PC-9 (cell line): Measurements from ENCODE around the gene PTPRC. TPM values are rescaled to one million over a fixed set of nuclear protein-coding genes. Genes with fewer than 3 reads are reported as not detected.

ENCODE experiments used
- BruUV-seq: library from RNA; stranded (reverse); fragments of 400-500 nt; replicated peaks from 2 replicates; lab custom pipeline; 2021; lab: Mats Ljungman, UMichigan
- CTCF ChIA-PET: fragments of 300-600 bp; sonication (Branson Sonifier 250); formaldehyde crosslinking; loops from one replicate; lab custom pipeline; 2022; ENCODE audit warnings: antibody characterized with exemption; lab: Charles Lee
- POLR2A ChIA-PET: fragments of 300-600 bp; sonication (Branson Sonifier 250); formaldehyde crosslinking; loops from one replicate; lab custom pipeline; 2022; ENCODE audit warnings: antibody characterized with exemption; ENCODE audit not compliant: unreplicated experiment; lab: Charles Lee
- DNase-seq, 2 experiments: peaks; one replicate each; pipeline versions ENCODE4 v3.0.0 to v3.0.0-alpha.2; 2015 to 2022; ENCODE audit warnings: mixed read lengths in 1 of 2
- H2AFZ ChIP-seq: fragments of 200-600 bp; sonication (generic); 2 replicates; pipeline ENCODE4 v1.8.1; 2017; ENCODE audit warnings: antibody characterized with exemption
- H3F3A ChIP-seq: fragments of 200-600 bp; sonication (generic); 2 replicates; pipeline ENCODE4 v1.8.1; 2017; ENCODE audit warnings: antibody characterized with exemption, mild to moderate bottlenecking, low read depth; ENCODE audit not compliant: insufficient read depth
- H3K27ac ChIP-seq: fragments of 200-600 bp; sonication (generic); 2 replicates; pipeline ENCODE4 v1.6.1; 2016; ENCODE audit warnings: mixed run types
- H3K27me3 ChIP-seq: fragments of 200-600 bp; sonication (generic); 2 replicates; pipeline ENCODE4 v1.6.1; 2016; ENCODE audit warnings: low read depth, mixed run types; ENCODE audit not compliant: insufficient read depth
- H3K36me3 ChIP-seq: fragments of 200-600 bp; sonication (generic); 2 replicates; pipeline ENCODE4 v1.6.1; 2016; ENCODE audit warnings: low read depth, mixed run types
- H3K4me1 ChIP-seq: fragments of 200-600 bp; sonication (generic); replicated peaks from 2 replicates; pipeline ENCODE4 v1.6.1; 2016; ENCODE audit warnings: mixed run types; ENCODE audit not compliant: insufficient read depth
- H3K4me2 ChIP-seq: fragments of 200-600 bp; sonication (generic); 2 replicates; pipeline ENCODE4 v1.6.1; 2017; ENCODE audit warnings: mixed run types
- H3K4me3 ChIP-seq: fragments of 200-600 bp; sonication (generic); 2 replicates; pipeline ENCODE4 v1.6.1; 2016; ENCODE audit warnings: mixed run types
- H3K79me2 ChIP-seq: fragments of 200-600 bp; sonication (generic); 2 replicates; pipeline ENCODE4 v1.6.1; 2017; ENCODE audit warnings: low read depth, mixed run types
- H3K9me2 ChIP-seq: fragments of 200-600 bp; sonication (generic); 2 replicates; pipeline ENCODE4 v1.8.1; 2017; ENCODE audit warnings: mild to moderate bottlenecking; ENCODE audit not compliant: insufficient read depth
- H3K9me3 ChIP-seq: fragments of 200-600 bp; sonication (generic); 2 replicates; pipeline ENCODE4 v1.8.1; 2016; ENCODE audit warnings: low read depth; ENCODE audit not compliant: insufficient read depth
- H4K20me1 ChIP-seq: fragments of 200-600 bp; sonication (generic); 2 replicates; pipeline ENCODE4 v1.8.1; 2017; ENCODE audit not compliant: insufficient read depth
- EZH2 ChIP-seq: fragments of 200-600 bp; sonication (generic); IDR thresholded peaks from 2 replicates; pipeline ENCODE4 v1.8.0; 2017; ENCODE audit warnings: antibody characterized with exemption, low read depth
- intact Hi-C: fragments of 100-400 bp; cut with micrococcal nuclease; formaldehyde crosslinking; loops from one replicate; pipeline ENCODE4 v1.10.0; 2022; ENCODE audit not compliant: unreplicated experiment
- total RNA-seq: library from RNA; stranded (reverse); gene quantifications from 2 replicates; pipeline ENCODE4 v1.2.3, GENCODE V29; 2021
- TF ChIP-seq, protein P1 (sequence below): fragments of 200-600 bp; sonication (generic); conservative IDR thresholded peaks from 2 replicates; pipeline ENCODE4 v1.6.1; 2017; ENCODE audit warnings: mixed run types, antibody characterized with exemption, mild to moderate bottlenecking, moderate library complexity

The PTPRC gene
- total RNA-seq, 1 experiment from 2014 or later: 0.79 TPM

DNA sequence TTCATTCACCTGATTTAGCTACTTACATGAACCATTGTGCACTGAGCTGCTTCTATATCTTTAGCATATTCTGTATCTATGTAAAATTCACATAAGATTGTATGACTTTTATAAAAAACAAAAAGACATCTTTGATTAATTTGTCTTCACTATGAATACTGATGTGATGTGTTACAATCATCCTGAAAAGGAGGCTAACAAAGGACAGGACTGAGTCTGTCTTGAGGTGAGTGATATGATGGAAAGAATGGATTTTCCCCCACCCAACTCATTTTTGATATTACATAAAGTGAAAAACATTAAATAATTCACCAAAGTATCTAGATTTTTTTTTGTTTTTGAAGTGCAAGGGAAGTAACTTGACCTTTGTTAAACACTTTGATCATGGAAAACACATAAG, 9.8 kb downstream of the PTPRC start:
- no peak overlapping the region for H3K4me3 ChIP-seq
- CTCF ChIA-PET: no interaction called here
- H2AFZ ChIP-seq: no peak overlapping the region
- H3K79me2 ChIP-seq: no peaks in the 10 kb centered on the region
- H3K36me3 ChIP-seq: no peaks in the 10 kb centered on the region
- H3K4me1 ChIP-seq: no peaks in the 10 kb centered on the region
- intact Hi-C loops: no loop called here
- no peaks in the 10 kb centered on the region for H3K27me3 ChIP-seq
- no peak for TF ChIP-seq EZH2
- TF ChIP-seq, protein P1, sequence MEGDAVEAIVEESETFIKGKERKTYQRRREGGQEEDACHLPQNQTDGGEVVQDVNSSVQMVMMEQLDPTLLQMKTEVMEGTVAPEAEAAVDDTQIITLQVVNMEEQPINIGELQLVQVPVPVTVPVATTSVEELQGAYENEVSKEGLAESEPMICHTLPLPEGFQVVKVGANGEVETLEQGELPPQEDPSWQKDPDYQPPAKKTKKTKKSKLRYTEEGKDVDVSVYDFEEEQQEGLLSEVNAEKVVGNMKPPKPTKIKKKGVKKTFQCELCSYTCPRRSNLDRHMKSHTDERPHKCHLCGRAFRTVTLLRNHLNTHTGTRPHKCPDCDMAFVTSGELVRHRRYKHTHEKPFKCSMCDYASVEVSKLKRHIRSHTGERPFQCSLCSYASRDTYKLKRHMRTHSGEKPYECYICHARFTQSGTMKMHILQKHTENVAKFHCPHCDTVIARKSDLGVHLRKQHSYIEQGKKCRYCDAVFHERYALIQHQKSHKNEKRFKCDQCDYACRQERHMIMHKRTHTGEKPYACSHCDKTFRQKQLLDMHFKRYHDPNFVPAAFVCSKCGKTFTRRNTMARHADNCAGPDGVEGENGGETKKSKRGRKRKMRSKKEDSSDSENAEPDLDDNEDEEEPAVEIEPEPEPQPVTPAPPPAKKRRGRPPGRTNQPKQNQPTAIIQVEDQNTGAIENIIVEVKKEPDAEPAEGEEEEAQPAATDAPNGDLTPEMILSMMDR: no peak
- H3F3A ChIP-seq: no peaks in the 10 kb centered on the region
- no peak for DNase-seq
- H3K4me2 ChIP-seq: no peak overlapping the region
- no peaks in the 10 kb centered on the region for H3K9me3 ChIP-seq
- POLR2A ChIA-PET: no interaction called here
- no peaks in the 10 kb centered on the region for H3K9me2 ChIP-seq
- no TSS peak for BruUV-seq
- no peak overlapping the region for H3K27ac ChIP-seq
- no peaks in the 10 kb centered on the region for H4K20me1 ChIP-seq

DNA sequence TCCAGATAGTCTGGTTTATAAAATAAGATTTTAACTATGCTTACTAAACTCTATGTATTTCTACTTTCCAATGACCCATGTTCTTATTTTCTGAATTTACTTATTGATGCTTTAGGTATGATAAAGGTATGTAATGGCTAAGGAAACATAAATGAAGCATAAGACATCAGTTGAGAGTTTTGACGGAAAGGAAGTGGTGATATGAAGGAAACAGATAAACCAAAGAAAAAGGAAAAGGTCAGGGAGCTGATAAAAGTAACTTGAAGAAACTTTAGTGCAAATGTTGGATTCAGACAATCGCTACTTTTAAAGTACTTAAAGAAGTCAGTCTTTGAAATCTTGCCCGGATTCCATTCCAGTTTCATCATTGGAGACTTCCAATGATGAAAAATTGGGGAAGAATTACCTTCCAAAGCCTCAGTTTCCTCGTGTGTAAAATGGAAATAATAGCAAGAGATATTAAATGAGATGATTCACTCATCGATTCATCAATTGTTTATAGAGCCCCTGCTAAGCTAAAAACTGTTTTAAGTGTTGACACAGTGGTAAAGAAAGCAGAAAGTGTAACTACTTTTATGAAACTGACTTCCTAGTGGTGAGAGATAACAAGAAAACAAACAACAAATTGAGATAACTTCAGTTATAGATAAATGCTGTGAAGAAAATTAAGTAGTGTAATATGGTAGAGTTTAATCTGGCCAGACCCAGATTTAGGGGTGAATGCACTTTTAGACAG, 10.6 kb downstream of the PTPRC start:
- no peak for DNase-seq
- BruUV-seq: no TSS peak
- H3K4me1 ChIP-seq: no peaks in the 10 kb centered on the region
- H3K4me3 ChIP-seq: no peak overlapping the region
- CTCF ChIA-PET: interaction anchor here (0.6 kb wide), 1 partner anchor 754 kb away, joined by 3 read pairs; no protein-coding TSS in a partner anchor
- no peaks in the 10 kb centered on the region for H3F3A ChIP-seq
- intact Hi-C loops: no loop called here
- no peaks in the 10 kb centered on the region for H3K27me3 ChIP-seq
- H4K20me1 ChIP-seq: no peaks in the 10 kb centered on the region
- H3K9me3 ChIP-seq: no peaks in the 10 kb centered on the region
- H3K79me2 ChIP-seq: no peaks in the 10 kb centered on the region
- POLR2A ChIA-PET: no interaction called here
- no peak overlapping the region for H3K4me2 ChIP-seq
- no peaks in the 10 kb centered on the region for H3K36me3 ChIP-seq
- H3K9me2 ChIP-seq: no peaks in the 10 kb centered on the region
- no peak for TF ChIP-seq EZH2
- TF ChIP-seq, protein P1: no peak
- no peak overlapping the region for H2AFZ ChIP-seq
- no peak overlapping the region for H3K27ac ChIP-seq

DNA sequence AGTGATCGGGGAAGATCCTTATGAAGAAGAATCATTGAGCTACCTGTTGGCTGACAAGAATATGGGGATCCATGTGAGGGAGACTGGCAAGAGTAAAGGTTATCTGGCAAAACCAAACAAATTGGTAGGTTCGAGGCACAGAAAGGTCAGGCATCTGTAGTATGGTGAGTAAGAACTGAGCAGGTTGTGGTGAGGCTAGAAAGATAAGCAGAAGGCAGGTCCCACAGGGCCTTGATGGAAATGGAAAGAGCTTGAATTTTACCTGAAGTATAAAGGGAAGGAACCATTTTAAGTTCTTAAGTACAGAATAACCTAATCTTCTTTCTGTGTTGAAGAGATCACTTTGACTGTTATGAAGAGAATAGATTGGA, 11.1 kb downstream of the PTPRC start:
- H3K4me2 ChIP-seq: no peak overlapping the region
- H3K27ac ChIP-seq: no peak overlapping the region
- H3K36me3 ChIP-seq: no peaks in the 10 kb centered on the region
- no peaks in the 10 kb centered on the region for H3K9me2 ChIP-seq
- H3K4me3 ChIP-seq: no peak overlapping the region
- DNase-seq: no peak
- no peaks in the 10 kb centered on the region for H4K20me1 ChIP-seq
- H3K9me3 ChIP-seq: no peaks in the 10 kb centered on the region
- intact Hi-C loops: no loop called here
- no peak overlapping the region for H2AFZ ChIP-seq
- ChIA-PET POLR2A (no interaction called here), CTCF (interaction anchor here (0.6 kb wide), 1 partner anchor 755 kb away, joined by 3 read pairs; no protein-coding TSS in a partner anchor)
- H3K4me1 ChIP-seq: no peaks in the 10 kb centered on the region
- H3F3A ChIP-seq: no peaks in the 10 kb centered on the region
- no peaks in the 10 kb centered on the region for H3K27me3 ChIP-seq
- H3K79me2 ChIP-seq: no peaks in the 10 kb centered on the region
- TF ChIP-seq, protein P1: no peak
- no peak for TF ChIP-seq EZH2
- no TSS peak for BruUV-seq
